GM12878 (cell line): ENCODE measurements around the gene PRSS33. TPM values are rescaled to one million over a fixed set of nuclear protein-coding genes. Genes with fewer than 3 reads are reported as not detected.

ENCODE experiments used
- ATAC-seq: fragments of 200-7000 bp; cut with Tn5 transposase; 3 replicates; pipeline ENCODE4 v1.9.1; 2020; ENCODE audit warnings: mild to moderate bottlenecking, moderate library complexity
- BruUV-seq: library from RNA; stranded (reverse); fragments of 400-500 nt; replicated peaks from 2 replicates; lab custom pipeline; 2021; lab: Mats Ljungman, UMichigan
- CTCF ChIA-PET: fragments of 300-600 bp; sonication (Branson Sonifier 250); formaldehyde crosslinking; extraction: SDS; loops from one replicate; lab custom pipeline; 2021; ENCODE audit warnings: inconsistent platforms; lab: Yijun Ruan, JAX
- POLR2A ChIA-PET: fragments of 350-600 bp; formaldehyde crosslinking; extraction: SDS; loops from one replicate; lab custom pipeline; 2021; ENCODE audit warnings: inconsistent platforms; lab: Charles Lee
- RAD21 ChIA-PET: fragments of 300-600 bp; sonication (Branson Sonifier 250); formaldehyde crosslinking; loops from one replicate; lab custom pipeline; 2023; ENCODE audit warnings: antibody characterized with exemption; ENCODE audit not compliant: unreplicated experiment; lab: Charles Lee
- SMC1A ChIA-PET: fragments of 300-600 bp; sonication (Branson Sonifier 250); formaldehyde crosslinking; loops from one replicate; lab custom pipeline; 2023; ENCODE audit not compliant: unreplicated experiment, uncharacterized antibody; lab: Charles Lee
- DNase-seq: peaks from one replicate; pipeline ENCODE4 v3.0.0-alpha.2; 2011; ENCODE audit warnings: low read depth, low spot score
- FAIRE-seq: peaks from 3 replicates; lab custom pipeline; 2011; peaks lifted over from hg19 to GRCh38; lab: Jason Lieb, UNC
- H2AFZ ChIP-seq: 2 replicates; pipeline ENCODE4 v1.6.0; 2011; ENCODE audit warnings: low read depth, low read length, control low read depth; ENCODE audit not compliant: control insufficient read depth
- H3K27ac ChIP-seq: 2 replicates; pipeline ENCODE4 v1.5.1; 2011; ENCODE audit warnings: control low read depth; ENCODE audit not compliant: control insufficient read depth, insufficient read depth
- H3K27me3 ChIP-seq, 2 experiments: replicated peaks in 1 of 2; 2 replicates each; pipeline versions ENCODE4 v1.6.0 to v1.6.1; 2011; ENCODE audit warnings: low read length in 1 of 2; ENCODE audit not compliant: control insufficient read depth in 2 of 2, insufficient read depth in 2 of 2
- H3K36me3 ChIP-seq, 2 experiments: 2 replicates each; pipeline ENCODE4 v1.5.1; 2011; ENCODE audit warnings: low read length in 1 of 2; ENCODE audit not compliant: control insufficient read depth in 2 of 2, insufficient read depth in 2 of 2
- H3K4me1 ChIP-seq: 2 replicates; pipeline ENCODE4 v1.6.1; 2011; ENCODE audit warnings: mild to moderate bottlenecking, low read length, moderate library complexity, mixed read lengths; ENCODE audit not compliant: control insufficient read depth, insufficient read depth
- H3K4me2 ChIP-seq: 2 replicates; pipeline ENCODE4 v1.6.0; 2011; ENCODE audit warnings: control low read depth; ENCODE audit not compliant: control insufficient read depth, insufficient read depth
- H3K4me3 ChIP-seq: fragments of 200-600 bp; sonication (generic); 2 replicates; pipeline ENCODE4 v1.5.1; 2016
- H3K79me2 ChIP-seq: 2 replicates; pipeline ENCODE4 v1.6.0; 2011; ENCODE audit warnings: low read length; ENCODE audit not compliant: control insufficient read depth, insufficient read depth
- H3K9ac ChIP-seq: 2 replicates; pipeline ENCODE4 v1.8.0; 2011; ENCODE audit warnings: low read length, control low read depth, mixed read lengths; ENCODE audit not compliant: control insufficient read depth, insufficient read depth
- H3K9me3 ChIP-seq: replicated peaks from 3 replicates; pipeline ENCODE4 v1.5.1; 2011; ENCODE audit warnings: mild to moderate bottlenecking, low read length; ENCODE audit not compliant: control insufficient read depth, insufficient read depth
- H4K20me1 ChIP-seq: 2 replicates; pipeline ENCODE4 v1.6.0; 2011; ENCODE audit not compliant: control insufficient read depth, insufficient read depth
- BCLAF1 ChIP-seq: fragments of 450-650 bp; IDR thresholded peaks from 2 replicates; pipeline ENCODE4 v1.6.1; 2017; ENCODE audit warnings: antibody characterized with exemption, mild to moderate bottlenecking, moderate library complexity
- FOS ChIP-seq: IDR thresholded peaks from 3 replicates; pipeline ENCODE4 v1.6.1; 2011; ENCODE audit warnings: borderline replicate concordance; ENCODE audit not compliant: insufficient read length; ENCODE audit errors: extremely low read depth
- HSF1 ChIP-seq: fragments of 150-350 bp; IDR thresholded peaks from 2 replicates; pipeline ENCODE4 v1.6.1; 2014; ENCODE audit warnings: mild to moderate bottlenecking, low read depth, low read length
- RUNX3 ChIP-seq: IDR thresholded peaks from 2 replicates; pipeline ENCODE4 v1.6.1; 2012; ENCODE audit warnings: low read length, inconsistent platforms
- ZNF592 ChIP-seq: fragments of 450-650 bp; IDR thresholded peaks from 2 replicates; pipeline ENCODE4 v1.6.1; 2017; ENCODE audit warnings: mild to moderate bottlenecking, moderate library complexity
- WGBS: methylation state at CpG from one replicate; pipeline ENCODE4 v1.1.6; 2016; ENCODE audit warnings: low lambda C conversion rate; ENCODE audit not compliant: insufficient replicate concordance, insufficient coverage; ENCODE audit errors: missing lambda C conversion rate; 5-methylcytosine and 5-hydroxymethylcytosine counted together
- in situ Hi-C: fragments of 300-500 bp; cut with MboI; formaldehyde crosslinking; loops from 9 replicates; pipeline ENCODE4 v1.14.3; 2018; ENCODE audit warnings: mixed read lengths
- intact Hi-C: fragments of 100-400 bp; cut with micrococcal nuclease; formaldehyde crosslinking; loops from one replicate; pipeline ENCODE4 v1.14.2; 2022; ENCODE audit not compliant: unreplicated experiment
- polyA plus RNA-seq, 11 experiments: library from polyadenylated mRNA; depleted of rRNA in 4 of 11; unstranded in 6 of 11; stranded (reverse) in 5 of 11; fragments of >200 nt; fragmentation: Nextera tagmentation in 4 of 11; fragmentation: Illumina TruSeq in 1 of 11; extraction: Ambion mirVana in 4 of 11; extraction: Trizol in 1 of 11; gene quantifications; 1 replicate in 1 of 11; 2 replicates in 10 of 11; pipeline versions ENCODE4 v1.2.1 to v1.2.3, GENCODE V29; 2011 to 2016; ENCODE audit warnings: inconsistent platforms in 2 of 11, missing spikeins in 2 of 11, low read depth in 1 of 11
- total RNA-seq, 4 experiments: library from RNA; depleted of rRNA in 3 of 4; stranded (reverse); fragments of >200 nt in 3 of 4; fragmentation: Illumina TruSeq in 1 of 4; extraction: Trizol in 1 of 4; gene quantifications; 2 replicates each; pipeline versions ENCODE4 v1.2.1 to v1.2.3, GENCODE V29; 2013 to 2021
- TF ChIP-seq, protein P1 (sequence below): IDR thresholded peaks from 2 replicates; pipeline ENCODE4 v1.6.1; 2011; ENCODE audit warnings: low read depth, low read length, improper control_type of control experiment, borderline replicate concordance

PRSS33 gene
- total and polyA plus RNA-seq, 10 of the 15 experiments (the other 5 are each of a cell fraction or from before 2014, with no cell fraction given) = not detected

GRCh38 chr16:2752035-2752849 is 35.1 kb downstream of the PRSS33 start, which contains the start of gene SRRM2:
Gene SRRM2, plus strand, starts transcription at chr16:2752638. Its CDS starts 3,727 bp downstream, at chr16:2756365.
- Histone ChIP-seq H3K9me3 (no peaks in the 10 kb centered on the region; the same call in 2 of the 3 replicates), H3K27me3 (no peaks in the 10 kb centered on the region), H3K27ac (peak within 1 kb of the TSS; percentile 99), H3K79me2 (peaks cover 61% of the 10 kb centered on the region), H3K9ac (peak within 1 kb of the TSS; percentile 98), H4K20me1 (peaks cover 28% of the 10 kb centered on the region), H3K4me1 (peaks cover 17% of the 10 kb centered on the region; the same call in 1 of the 2 replicates), H3K4me2 (peak within 1 kb of the TSS; percentile 95), H2AFZ (peak within 1 kb of the TSS; percentile 100), H3K4me3 (peak within 1 kb of the TSS; percentile 98), H3K36me3 (peaks cover 9 to 16% of the 10 kb centered on the region in 2 experiments)
- SMC1A ChIA-PET = interaction anchor here (1.8 to 2.8 kb wide), 2 partner anchors 24 to 26 kb away, joined by 4 to 7 read pairs; no protein-coding TSS in a partner anchor
- WGBS = 1% methylated on average over 93 of the region's 99 CpGs
- ATAC-seq (peak; percentile 90), DNase-seq (peak; percentile 95), FAIRE-seq (peak; percentile 96)
- CTCF ChIA-PET = no interaction called here
- in situ Hi-C loops = no loop called here
- RAD21 ChIA-PET = interaction anchor here (0.6 to 1.2 kb wide), 4 partner anchors 30 to 1082 kb away, joined by 3 to 6 read pairs (median 4); no protein-coding TSS in a partner anchor
- BruUV-seq = no TSS peak
- intact Hi-C loops = loop anchor here (2.0 kb wide), 1 partner anchor 25 kb away; the partner anchor contains the start of gene ELOB
- POLR2A ChIA-PET = interaction anchor here (0.7 to 3.3 kb wide), 4 partner anchors 24 to 427 kb away, joined by 3 to 27 read pairs (median 6); partner anchors contain the start of gene ELOB
- no peak for TF ChIP-seq FOS
- TF ChIP-seq ZNF592 = peak; percentile 30; the same call in 1 of the 2 replicates
- no peak for TF ChIP-seq HSF1
- peak; percentile 68 for TF ChIP-seq RUNX3
- peak; percentile 60; the same call in 1 of the 2 replicates for TF ChIP-seq BCLAF1
- TF ChIP-seq, protein P1, sequence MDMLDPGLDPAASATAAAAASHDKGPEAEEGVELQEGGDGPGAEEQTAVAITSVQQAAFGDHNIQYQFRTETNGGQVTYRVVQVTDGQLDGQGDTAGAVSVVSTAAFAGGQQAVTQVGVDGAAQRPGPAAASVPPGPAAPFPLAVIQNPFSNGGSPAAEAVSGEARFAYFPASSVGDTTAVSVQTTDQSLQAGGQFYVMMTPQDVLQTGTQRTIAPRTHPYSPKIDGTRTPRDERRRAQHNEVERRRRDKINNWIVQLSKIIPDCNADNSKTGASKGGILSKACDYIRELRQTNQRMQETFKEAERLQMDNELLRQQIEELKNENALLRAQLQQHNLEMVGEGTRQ = no peak
